Trophoblast cell (in vitro differentiated cells and primary cell): ENCODE measurements around the gene ARF1.

Experiments
- DNase-seq, 2 donors: peaks; one replicate each; pipeline ENCODE4 v3.0.0-alpha.2; 2016
- H2AFZ ChIP-seq: 2 replicates; pipeline ENCODE4 v1.6.1; 2013; ENCODE audit warnings: low read length, moderate library complexity, mild to moderate bottlenecking; ENCODE audit not compliant: insufficient read depth, poor library complexity
- H2AK5ac ChIP-seq: 2 replicates; pipeline ENCODE4 v1.6.1; 2013; ENCODE audit warnings: mild to moderate bottlenecking, low read length
- H2BK120ac ChIP-seq: 2 replicates; pipeline ENCODE4 v1.6.1; 2013; ENCODE audit warnings: low read length, mild to moderate bottlenecking, moderate library complexity; ENCODE audit not compliant: insufficient read depth, poor library complexity
- H2BK12ac ChIP-seq: 2 replicates; pipeline ENCODE4 v1.6.1; 2013; ENCODE audit warnings: mild to moderate bottlenecking, low read length, moderate library complexity
- H2BK5ac ChIP-seq: 2 replicates; pipeline ENCODE4 v1.6.1; 2013; ENCODE audit warnings: low read length, low read depth, moderate library complexity, mild to moderate bottlenecking; ENCODE audit not compliant: poor library complexity
- H3K14ac ChIP-seq: 2 replicates; pipeline ENCODE4 v1.6.1; 2013; ENCODE audit warnings: mild to moderate bottlenecking, low read length
- H3K18ac ChIP-seq: 2 replicates; pipeline ENCODE4 v1.6.1; 2013; ENCODE audit warnings: mild to moderate bottlenecking, low read length
- H3K23ac ChIP-seq: 2 replicates; pipeline ENCODE4 v1.6.1; 2013; ENCODE audit warnings: low read length
- H3K27ac ChIP-seq: 2 replicates; pipeline ENCODE4 v1.5.1; 2013; ENCODE audit warnings: low read depth, mild to moderate bottlenecking, inconsistent platforms, low read length, moderate library complexity
- H3K27me3 ChIP-seq: 2 replicates; pipeline ENCODE4 v1.6.1; 2013; ENCODE audit warnings: inconsistent platforms, mild to moderate bottlenecking, low read length, moderate library complexity; ENCODE audit not compliant: insufficient read depth
- H3K36me3 ChIP-seq, 2 experiments: 1 replicate in 1 of 2; 2 replicates in 1 of 2; pipeline ENCODE4 v1.6.1; 2013; ENCODE audit warnings: low read length in 2 of 2, mild to moderate bottlenecking in 2 of 2, moderate library complexity in 1 of 2; ENCODE audit not compliant: insufficient read depth in 2 of 2, control insufficient read depth in 1 of 2
- H3K4ac ChIP-seq: 2 replicates; pipeline ENCODE4 v1.6.1; 2013; ENCODE audit warnings: low read depth, mild to moderate bottlenecking, low read length, moderate library complexity
- H3K4me1 ChIP-seq, 2 experiments: 1 replicate in 1 of 2; 2 replicates in 1 of 2; pipeline ENCODE4 v1.6.1; 2013; ENCODE audit warnings: low read length in 2 of 2, mild to moderate bottlenecking in 2 of 2, moderate library complexity in 1 of 2; ENCODE audit not compliant: insufficient read depth in 2 of 2, control insufficient read depth in 1 of 2
- H3K4me2 ChIP-seq: 2 replicates; pipeline ENCODE4 v1.6.1; 2013; ENCODE audit warnings: inconsistent platforms, mild to moderate bottlenecking, low read length, moderate library complexity
- H3K4me3 ChIP-seq: 2 replicates; pipeline ENCODE4 v1.5.1; 2013; ENCODE audit warnings: mild to moderate bottlenecking, low read depth, low read length, inconsistent platforms
- H3K79me1 ChIP-seq: one replicate; pipeline ENCODE4 v1.6.1; 2013; ENCODE audit warnings: low read length
- H3K79me2 ChIP-seq: 2 replicates; pipeline ENCODE4 v1.6.1; 2013; ENCODE audit warnings: low read length, mild to moderate bottlenecking; ENCODE audit not compliant: control insufficient read depth, insufficient read depth, poor library complexity
- H3K9ac ChIP-seq: 2 replicates; pipeline ENCODE4 v1.6.1; 2013; ENCODE audit warnings: mild to moderate bottlenecking, low read length
- H3K9me3 ChIP-seq: 2 replicates; pipeline ENCODE4 v1.6.1; 2013; ENCODE audit warnings: low read depth, mild to moderate bottlenecking, control low read depth, inconsistent platforms, low read length; ENCODE audit not compliant: insufficient read depth
- H4K12ac ChIP-seq: 2 replicates; pipeline ENCODE4 v1.6.1; 2013; ENCODE audit warnings: low read depth, mild to moderate bottlenecking, low read length, moderate library complexity
- H4K8ac ChIP-seq: 2 replicates; pipeline ENCODE4 v1.6.1; 2013; ENCODE audit warnings: low read depth, mild to moderate bottlenecking, low read length, moderate library complexity
- H4K91ac ChIP-seq: one replicate; pipeline ENCODE4 v1.6.1; 2013; ENCODE audit warnings: low read depth, mild to moderate bottlenecking, low read length, moderate library complexity
- WGBS: extraction: QIAGEN DNeasy Blood & Tissue Kit; methylation state at CpG from one replicate; pipeline ENCODE4 v1.1.7; 2013; ENCODE audit warnings: missing lambda C conversion rate; ENCODE audit not compliant: insufficient read length, insufficient coverage; ENCODE audit errors: extremely low coverage; 5-methylcytosine and 5-hydroxymethylcytosine counted together

Gene ARF1

GRCh38 chr1:228142701-228143136 is 60.2 kb downstream of the ARF1 start:
- H2BK12ac ChIP-seq, result no peak overlapping the region
- no peak overlapping the region for H4K91ac ChIP-seq
- peak overlapping the region; percentile 85 for H3K4ac ChIP-seq
- no peak overlapping the region for H3K4me2 ChIP-seq
- H3K9me3 ChIP-seq, result peaks cover 4% of the 10 kb centered on the region
- no CpG with 5 or more reads among the region's 11 CpGs for WGBS
- no peak overlapping the region for H2AFZ ChIP-seq
- H3K79me2 ChIP-seq, result peaks cover 32% of the 10 kb centered on the region
- no peak overlapping the region for H3K9ac ChIP-seq
- H3K18ac ChIP-seq, result no peak overlapping the region
- H2AK5ac ChIP-seq, result no peak overlapping the region
- H4K8ac ChIP-seq, result no peak overlapping the region
- no peak overlapping the region for H3K23ac ChIP-seq
- H4K12ac ChIP-seq, result no peak overlapping the region
- H3K4me1 ChIP-seq, result peaks cover 9 to 20% of the 10 kb centered on the region in 2 experiments
- peaks cover 33 to 39% of the 10 kb centered on the region in 2 experiments for H3K36me3 ChIP-seq
- no peak overlapping the region for H2BK120ac ChIP-seq
- no peak overlapping the region for H3K27ac ChIP-seq
- peaks cover 10% of the 10 kb centered on the region for H3K79me1 ChIP-seq
- H3K4me3 ChIP-seq, result peak overlapping the region; percentile 40
- no peak overlapping the region for H3K14ac ChIP-seq
- DNase-seq, result no peak
- no peak overlapping the region for H2BK5ac ChIP-seq
- H3K27me3 ChIP-seq, result no peaks in the 10 kb centered on the region

- WGBS, result no CpG with 5 or more reads among the region's 12 CpGs
- Histone ChIP-seq H3K9me3 (peaks cover 4% of the 10 kb centered on the region), H3K27ac (no peak overlapping the region), H3K23ac (peak overlapping the region; percentile 21), H3K79me2 (peaks cover 32% of the 10 kb centered on the region), H3K4ac (peak overlapping the region; percentile 5), H3K4me1 (peaks cover 9 to 20% of the 10 kb centered on the region in 2 experiments), H4K12ac (no peak overlapping the region), H2BK120ac (no peak overlapping the region), H3K36me3 (peaks cover 41 to 49% of the 10 kb centered on the region in 2 experiments), H3K79me1 (peaks cover 10% of the 10 kb centered on the region), H4K8ac (no peak overlapping the region), H3K4me3 (peak overlapping the region; percentile 23), H2BK5ac (no peak overlapping the region), H2BK12ac (no peak overlapping the region), H3K4me2 (no peak overlapping the region), H3K27me3 (no peaks in the 10 kb centered on the region), H2AFZ (no peak overlapping the region), H4K91ac (no peak overlapping the region), H3K18ac (no peak overlapping the region), H3K9ac (no peak overlapping the region), H3K14ac (no peak overlapping the region), H2AK5ac (no peak overlapping the region)
- no peak for DNase-seq
Measured at GRCh38 chr1:228143480-228144192, 61.1 kb downstream of the ARF1 start.

- H3K18ac ChIP-seq, result no peak overlapping the region
- peaks cover 32% of the 10 kb centered on the region for H3K79me2 ChIP-seq
- H3K4ac ChIP-seq, result peak overlapping the region; percentile 5
- no peak overlapping the region for H2BK12ac ChIP-seq
- H3K4me2 ChIP-seq, result no peak overlapping the region
- H2AFZ ChIP-seq, result no peak overlapping the region
- peaks cover 12% of the 10 kb centered on the region for H3K79me1 ChIP-seq
- no peak overlapping the region for H3K14ac ChIP-seq
- H3K27ac ChIP-seq, result no peak overlapping the region
- H3K4me1 ChIP-seq, result peaks cover 15 to 25% of the 10 kb centered on the region in 2 experiments
- H3K9ac ChIP-seq, result no peak overlapping the region
- H3K27me3 ChIP-seq, result no peaks in the 10 kb centered on the region
- H3K23ac ChIP-seq, result peak overlapping the region; percentile 21
- H2AK5ac ChIP-seq, result no peak overlapping the region
- no peak overlapping the region for H4K12ac ChIP-seq
- no CpG with 5 or more reads among the region's 16 CpGs for WGBS
- no peak overlapping the region for H4K91ac ChIP-seq
- H2BK120ac ChIP-seq, result no peak overlapping the region
- no peak overlapping the region for H2BK5ac ChIP-seq
- no peak overlapping the region for H4K8ac ChIP-seq
- no peak for DNase-seq
- H3K36me3 ChIP-seq, result peaks cover 47 to 53% of the 10 kb centered on the region in 2 experiments
- peak overlapping the region; percentile 23 for H3K4me3 ChIP-seq
- peaks cover 4% of the 10 kb centered on the region for H3K9me3 ChIP-seq
Measured at GRCh38 chr1:228144193-228144992, 61.9 kb downstream of the ARF1 start.

- H3K9me3 ChIP-seq, result peaks cover 4% of the 10 kb centered on the region
- H3K18ac ChIP-seq, result no peak overlapping the region
Measured at GRCh38 chr1:228144993-228145343, 62.5 kb downstream of the ARF1 start.

More at GRCh38 chr1:228144993-228145343, 62.5 kb downstream of the ARF1 start:
- Histone ChIP-seq H4K12ac (no peak overlapping the region), H3K27me3 (no peaks in the 10 kb centered on the region), H3K14ac (no peak overlapping the region), H3K4me2 (no peak overlapping the region), H4K8ac (no peak overlapping the region), H3K4me1 (peaks cover 20 to 30% of the 10 kb centered on the region in 2 experiments), H3K23ac (no peak overlapping the region), H2BK5ac (no peak overlapping the region), H2AFZ (no peak overlapping the region), H4K91ac (no peak overlapping the region), H3K36me3 (peaks cover 47 to 56% of the 10 kb centered on the region in 2 experiments), H2AK5ac (no peak overlapping the region), H2BK120ac (no peak overlapping the region), H3K4me3 (no peak overlapping the region), H3K79me2 (peaks cover 34% of the 10 kb centered on the region), H3K9ac (no peak overlapping the region), H3K79me1 (peaks cover 12% of the 10 kb centered on the region), H3K4ac (peak overlapping the region; percentile 22), H3K27ac (no peak overlapping the region), H2BK12ac (no peak overlapping the region)
- DNase-seq, result no peak
- WGBS, result no CpG with 5 or more reads among the region's 8 CpGs
